IMR-90 (cell line): Measurements from ENCODE around the gene DNAH17. TPM values are rescaled to one million over a fixed set of nuclear protein-coding genes. Genes with fewer than 3 reads are reported as not detected.

Source experiments
- ATAC-seq: fragments of 200-7000 bp; cut with Tn5 transposase; 2 replicates; pipeline ENCODE4 v1.9.1; 2020; ENCODE audit warnings: low read depth, mild to moderate bottlenecking, moderate library complexity
- BruUV-seq: library from RNA; stranded (reverse); fragments of 400-500 nt; replicated peaks from 2 replicates; lab custom pipeline; 2021; lab: Mats Ljungman, UMichigan
- CTCF ChIA-PET: fragments of 300-600 bp; formaldehyde crosslinking; extraction: SDS; loops from one replicate; lab custom pipeline; 2021; ENCODE audit warnings: antibody characterized with exemption; lab: Yijun Ruan, JAX
- POLR2A ChIA-PET: fragments of 300-600 bp; sonication (Branson Sonifier 250); formaldehyde crosslinking; loops from one replicate; lab custom pipeline; 2022; ENCODE audit warnings: antibody characterized with exemption; ENCODE audit not compliant: unreplicated experiment; lab: Charles Lee
- DNase-seq: peaks from one replicate; pipeline ENCODE4 v3.0.0; 2013
- H2AFZ ChIP-seq: replicated peaks from 2 replicates; pipeline ENCODE3; 2013; ENCODE audit warnings: low read length, mild to moderate bottlenecking; ENCODE audit not compliant: poor library complexity
- H2AK5ac ChIP-seq: 2 replicates; pipeline ENCODE4 v1.6.1; 2013; ENCODE audit warnings: low read depth, low read length, inconsistent platforms
- H2AK9ac ChIP-seq: replicated peaks from 2 replicates; pipeline ENCODE3; 2013; ENCODE audit warnings: mild to moderate bottlenecking, low read depth, low read length, moderate library complexity; ENCODE audit not compliant: poor library complexity
- H2BK120ac ChIP-seq: 2 replicates; pipeline ENCODE4 v1.6.1; 2013; ENCODE audit warnings: low read depth, low read length, inconsistent platforms
- H2BK15ac ChIP-seq: 3 replicates; pipeline ENCODE4 v1.6.1; 2013; ENCODE audit warnings: low read depth, low read length, inconsistent platforms
- H2BK20ac ChIP-seq: 2 replicates; pipeline ENCODE4 v1.6.1; 2013; ENCODE audit warnings: low read depth, mild to moderate bottlenecking, inconsistent platforms, low read length, moderate library complexity
- H2BK5ac ChIP-seq: 2 replicates; pipeline ENCODE4 v1.6.1; 2013; ENCODE audit warnings: mild to moderate bottlenecking, low read depth, low read length, inconsistent platforms; ENCODE audit not compliant: poor library complexity, severe bottlenecking
- H3K14ac ChIP-seq: replicated peaks from 2 replicates; pipeline ENCODE4 v1.6.1; 2013; ENCODE audit warnings: low read depth, low read length, inconsistent platforms
- H3K18ac ChIP-seq: 2 replicates; pipeline ENCODE4 v1.6.1; 2013; ENCODE audit warnings: low read depth, low read length, control low read depth
- H3K23ac ChIP-seq: 2 replicates; pipeline ENCODE4 v1.6.1; 2013; ENCODE audit warnings: low read depth, low read length, inconsistent platforms
- H3K27ac ChIP-seq: 2 replicates; pipeline ENCODE4 v1.5.1; 2013; ENCODE audit warnings: mild to moderate bottlenecking, control low read depth, low read length; ENCODE audit not compliant: insufficient read depth
- H3K27me3 ChIP-seq: 2 replicates; pipeline ENCODE4 v1.6.1; 2013; ENCODE audit warnings: low read length; ENCODE audit not compliant: control insufficient read depth, insufficient read depth
- H3K36me3 ChIP-seq: 2 replicates; pipeline ENCODE4 v1.6.1; 2013; ENCODE audit warnings: low read length, mixed read lengths; ENCODE audit not compliant: control insufficient read depth, insufficient read depth
- H3K4ac ChIP-seq: 2 replicates; pipeline ENCODE4 v1.6.1; 2013; ENCODE audit warnings: low read depth, low read length, inconsistent platforms
- H3K4me1 ChIP-seq: 2 replicates; pipeline ENCODE4 v1.6.1; 2013; ENCODE audit warnings: low read length, mixed read lengths; ENCODE audit not compliant: control insufficient read depth, insufficient read depth
- H3K4me2 ChIP-seq: 2 replicates; pipeline ENCODE4 v1.6.1; 2013; ENCODE audit warnings: low read depth, mild to moderate bottlenecking, control low read depth, low read length, moderate library complexity
- H3K4me3 ChIP-seq: 2 replicates; pipeline ENCODE4 v1.5.1; 2013; ENCODE audit warnings: low read depth, mild to moderate bottlenecking, control low read depth, low read length, moderate library complexity; ENCODE audit not compliant: insufficient read depth
- H3K56ac ChIP-seq: 2 replicates; pipeline ENCODE4 v1.6.1; 2013; ENCODE audit warnings: low read length, inconsistent platforms; ENCODE audit not compliant: insufficient read depth; ENCODE audit errors: extremely low read depth
- H3K79me1 ChIP-seq, 2 experiments: 2 replicates each; pipeline ENCODE4 v1.6.1; 2013; ENCODE audit warnings: low read length in 2 of 2, inconsistent platforms in 1 of 2, low read depth in 1 of 2
- H3K9ac ChIP-seq: 2 replicates; pipeline ENCODE4 v1.6.1; 2013; ENCODE audit warnings: low read depth, low read length, control low read depth
- H3K9me1 ChIP-seq: 2 replicates; pipeline ENCODE4 v1.6.1; 2013; ENCODE audit warnings: low read length, inconsistent platforms; ENCODE audit not compliant: insufficient read depth
- H3K9me3 ChIP-seq: 2 replicates; pipeline ENCODE4 v1.6.1; 2013; ENCODE audit warnings: low read length; ENCODE audit not compliant: control insufficient read depth, insufficient read depth
- H4K20me1 ChIP-seq: 2 replicates; pipeline ENCODE4 v1.6.1; 2013; ENCODE audit warnings: low read length, inconsistent platforms; ENCODE audit not compliant: insufficient read depth
- H4K5ac ChIP-seq: 2 replicates; pipeline ENCODE4 v1.6.1; 2013; ENCODE audit warnings: mild to moderate bottlenecking, low read depth, low read length, control low read depth
- H4K8ac ChIP-seq, 2 experiments: 2 replicates each; pipeline ENCODE4 v1.6.1; 2013; ENCODE audit warnings: low read depth in 2 of 2, low read length in 2 of 2, control low read depth in 1 of 2, inconsistent platforms in 1 of 2
- H4K91ac ChIP-seq: 2 replicates; pipeline ENCODE4 v1.6.1; 2013; ENCODE audit warnings: low read depth, low read length, inconsistent platforms; ENCODE audit not compliant: insufficient read depth
- BHLHE40 ChIP-seq: fragments of 150-350 bp; IDR thresholded peaks from 2 replicates; pipeline ENCODE4 v1.6.1; 2016; ENCODE audit warnings: mild to moderate bottlenecking, low read depth, low read length
- WGBS, 2 experiments: methylation state at CpG; one replicate each; pipeline versions ENCODE4 v1.1.5 to v1.1.7; 2013; ENCODE audit warnings: missing lambda C conversion rate in 2 of 2; ENCODE audit not compliant: insufficient read length in 1 of 2; ENCODE audit errors: extremely low coverage in 2 of 2; 5-methylcytosine and 5-hydroxymethylcytosine counted together
- dilution Hi-C: fragments of 300-500 bp; cut with HindIII; formaldehyde crosslinking; loops from one replicate; pipeline ENCODE4 v1.14.3; 2018; ENCODE audit warnings: low sequenced_read_pairs; ENCODE audit not compliant: unreplicated experiment
- in situ Hi-C: fragments of 300-500 bp; cut with MboI; formaldehyde crosslinking; loops from 3 replicates; pipeline ENCODE4 v1.14.3; 2019; ENCODE audit warnings: low sequenced_read_pairs, inconsistent platforms, mixed read lengths
- intact Hi-C: fragments of 100-400 bp; cut with micrococcal nuclease; formaldehyde crosslinking; loops from 2 replicates; pipeline ENCODE4 v1.10.0; 2022
- polyA plus RNA-seq, 3 experiments: library from polyadenylated mRNA; depleted of rRNA; stranded (reverse); fragments of >200 nt; gene quantifications; 2 replicates each; pipeline ENCODE4 v1.2.3, GENCODE V29; 2012; ENCODE audit warnings: low replicate concordance in 1 of 3
- total RNA-seq: library from RNA; depleted of rRNA; stranded (reverse); fragments of >200 nt; gene quantifications from 2 replicates; pipeline ENCODE4 v1.2.3, GENCODE V29; 2012
- TF ChIP-seq, protein P1 (sequence below): fragments of 150-350 bp; IDR thresholded peaks from 2 replicates; pipeline ENCODE4 v1.6.1; 2017; ENCODE audit warnings: mild to moderate bottlenecking, antibody characterized with exemption, low read length, low read depth

The DNAH17 gene
- total and polyA plus RNA-seq, 2 of the 4 experiments (the other 2 are of a cell fraction) = not detected

DNA sequence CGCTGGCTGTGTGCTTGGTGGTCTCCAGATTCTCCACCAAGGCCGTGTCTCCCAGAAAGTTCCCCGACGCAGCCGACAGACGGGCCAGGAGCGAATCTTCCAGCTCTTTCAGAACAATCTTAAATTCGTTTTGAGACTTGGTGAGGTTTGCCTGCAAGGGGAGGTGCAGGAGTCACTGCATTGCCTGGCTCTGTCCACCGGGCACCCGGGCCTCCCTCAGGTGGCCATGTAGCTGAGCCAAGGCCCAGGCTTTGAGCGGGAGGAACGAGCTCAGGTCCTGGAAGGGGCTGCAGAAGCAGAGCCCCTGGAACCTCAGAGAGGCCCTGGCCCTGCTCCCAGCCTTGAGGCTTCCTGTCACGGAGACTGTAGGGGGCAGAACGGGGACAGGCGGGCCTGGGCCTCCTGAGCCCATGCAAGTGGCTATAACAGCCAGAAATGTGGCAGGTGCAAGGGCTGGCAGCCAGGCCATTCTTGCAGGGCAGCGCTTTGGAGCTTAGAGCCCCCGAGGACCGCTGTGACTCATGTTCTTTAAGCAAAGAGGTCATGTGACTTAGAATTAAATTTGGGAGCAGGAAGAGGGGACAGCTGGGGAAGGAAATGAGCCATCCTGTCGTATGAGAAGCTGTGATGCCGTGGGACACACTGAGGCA, 126.4 kb downstream of the DNAH17 start:
- no peak overlapping the region for H3K4me3 ChIP-seq
- no peak overlapping the region for H3K23ac ChIP-seq
- dilution Hi-C loops (no loop called here), intact Hi-C loops (no loop called here), in situ Hi-C loops (no loop called here)
- H3K18ac ChIP-seq = no peak overlapping the region
- H3K27me3 ChIP-seq = peaks cover 15% of the 10 kb centered on the region; the same call in 1 of the 2 replicates
- ChIA-PET CTCF (no interaction called here), POLR2A (no interaction called here)
- H3K4me1 ChIP-seq = no peaks in the 10 kb centered on the region; the same call in 1 of the 2 replicates
- H3K4me2 ChIP-seq = no peak overlapping the region
- no peak overlapping the region for H4K8ac ChIP-seq
- no peak overlapping the region for H2BK120ac ChIP-seq
- no peak overlapping the region for H2AFZ ChIP-seq
- H2BK20ac ChIP-seq = no peak overlapping the region
- no peak overlapping the region for H3K56ac ChIP-seq
- H3K9ac ChIP-seq = no peak overlapping the region
- H3K79me1 ChIP-seq = no peaks in the 10 kb centered on the region
- no peak overlapping the region; the same call in 1 of the 2 replicates for H4K91ac ChIP-seq
- BruUV-seq = no TSS peak
- H3K9me1 ChIP-seq = no peaks in the 10 kb centered on the region
- no peak overlapping the region for H2AK5ac ChIP-seq
- no peak overlapping the region for H2BK15ac ChIP-seq
- TF ChIP-seq BHLHE40 = no peak
- TF ChIP-seq, protein P1, sequence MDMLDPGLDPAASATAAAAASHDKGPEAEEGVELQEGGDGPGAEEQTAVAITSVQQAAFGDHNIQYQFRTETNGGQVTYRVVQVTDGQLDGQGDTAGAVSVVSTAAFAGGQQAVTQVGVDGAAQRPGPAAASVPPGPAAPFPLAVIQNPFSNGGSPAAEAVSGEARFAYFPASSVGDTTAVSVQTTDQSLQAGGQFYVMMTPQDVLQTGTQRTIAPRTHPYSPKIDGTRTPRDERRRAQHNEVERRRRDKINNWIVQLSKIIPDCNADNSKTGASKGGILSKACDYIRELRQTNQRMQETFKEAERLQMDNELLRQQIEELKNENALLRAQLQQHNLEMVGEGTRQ = peak; percentile 35; the same call in 1 of the 2 replicates
- WGBS, 2 experiments = 50% methylated on average over 13 of the region's 20 CpGs; no CpG with 5 or more reads in 1 of the 2 experiments
- no peaks in the 10 kb centered on the region for H3K36me3 ChIP-seq
- H4K5ac ChIP-seq = no peak overlapping the region
- no peak overlapping the region for H3K14ac ChIP-seq
- no peak overlapping the region for H3K27ac ChIP-seq
- H3K4ac ChIP-seq = no peak overlapping the region
- H3K9me3 ChIP-seq = peaks cover 2% of the 10 kb centered on the region; the same call in 1 of the 2 replicates
- no peak overlapping the region for H2AK9ac ChIP-seq
- no peak for ATAC-seq
- H4K20me1 ChIP-seq = no peaks in the 10 kb centered on the region
- DNase-seq = no peak
- H2BK5ac ChIP-seq = no peak overlapping the region
